Fibroblast of peridontal ligament (primary cell): ENCODE results near the gene THAP12.
"Not testable (repeated sequence)": the region's sequence is repeated elsewhere in the genome, so short reads cannot be mapped to it uniquely, and the experiment has no call there.

Experiments
- DNase-seq: peaks from one replicate; pipeline ENCODE4 v3.0.0-alpha.2; 2010; ENCODE audit errors: extremely low read depth

THAP12 gene

DNA sequence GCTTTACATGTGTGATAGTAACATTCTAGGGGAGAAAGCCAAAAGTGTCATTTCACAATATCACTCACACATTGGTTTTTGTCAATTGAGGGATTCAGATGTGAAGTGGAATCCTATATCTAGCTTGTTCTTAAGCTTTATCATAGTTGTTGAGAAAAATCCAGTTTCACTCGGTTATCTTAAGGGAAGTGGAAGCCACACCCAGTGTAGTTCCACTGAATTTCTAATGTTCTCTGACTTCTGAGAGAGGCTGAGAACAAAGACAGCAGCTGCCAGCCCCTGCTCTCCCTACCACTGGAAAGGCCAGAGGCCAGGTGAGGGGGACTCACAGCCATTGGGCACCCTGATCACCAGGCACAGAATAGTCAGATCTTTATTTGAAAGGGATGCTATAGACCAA, 53.7 kb downstream of the THAP12 start:
- no peak for DNase-seq

DNA sequence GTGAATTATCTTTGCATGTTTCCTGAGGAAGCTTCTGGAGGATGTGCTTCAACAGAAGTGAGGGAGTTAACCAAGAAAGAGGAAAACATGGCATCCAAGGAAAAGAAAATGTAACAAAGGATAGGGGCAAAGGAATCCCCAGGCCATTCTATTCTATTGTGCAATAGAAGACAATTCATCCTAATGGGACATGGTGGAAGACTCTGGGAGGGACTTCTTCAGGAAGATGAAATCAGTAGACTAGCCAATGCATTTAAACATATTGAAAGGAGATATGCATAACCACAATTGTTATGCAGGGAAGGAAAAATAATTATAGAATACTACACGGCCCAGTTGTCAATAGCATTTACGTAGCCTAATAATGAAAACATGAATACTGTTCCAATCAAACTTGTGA, 55.7 kb downstream of the THAP12 start:
- DNase-seq, result no peak

DNA sequence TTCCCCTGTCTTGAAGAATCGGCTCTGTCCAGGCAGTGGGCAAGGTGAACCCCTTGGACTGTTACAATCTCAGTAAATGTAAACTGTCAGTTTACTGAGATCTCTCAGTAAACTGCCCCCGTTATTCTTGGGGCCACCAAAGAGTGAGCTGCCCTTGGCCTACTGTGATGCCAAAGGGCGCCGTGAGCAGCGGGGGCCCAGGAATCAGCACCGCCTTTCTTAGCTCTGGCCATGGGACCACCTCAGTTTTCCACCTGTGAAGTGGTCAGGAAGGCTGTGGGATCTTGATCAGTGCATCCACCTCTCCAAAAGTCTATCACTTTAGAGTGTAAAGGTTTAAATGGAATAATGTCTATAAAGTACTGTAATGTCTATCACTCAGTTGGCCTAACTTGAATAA, 57.1 kb downstream of the THAP12 start:
- DNase-seq, result no peak

DNA sequence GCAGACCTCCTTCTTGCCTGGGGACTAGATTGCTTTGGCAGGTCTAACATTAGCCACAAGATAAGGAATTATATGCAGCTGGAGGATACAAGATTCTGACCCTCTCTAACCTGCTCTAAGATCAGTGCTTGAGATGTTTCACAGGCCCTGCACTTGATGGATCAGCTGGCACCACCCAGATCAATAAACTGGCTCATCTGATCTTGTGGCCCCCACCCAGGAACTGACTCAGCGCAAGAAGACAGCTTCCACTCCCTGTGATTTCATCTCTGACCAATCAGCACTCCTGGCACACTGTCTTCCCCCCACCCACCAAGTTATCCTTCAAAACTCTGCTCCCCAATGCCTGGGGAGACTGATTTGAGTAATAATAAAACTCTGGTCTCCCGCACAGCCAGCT, 57.6 kb downstream of the THAP12 start:
- not testable (repeated sequence) for DNase-seq

DNA sequence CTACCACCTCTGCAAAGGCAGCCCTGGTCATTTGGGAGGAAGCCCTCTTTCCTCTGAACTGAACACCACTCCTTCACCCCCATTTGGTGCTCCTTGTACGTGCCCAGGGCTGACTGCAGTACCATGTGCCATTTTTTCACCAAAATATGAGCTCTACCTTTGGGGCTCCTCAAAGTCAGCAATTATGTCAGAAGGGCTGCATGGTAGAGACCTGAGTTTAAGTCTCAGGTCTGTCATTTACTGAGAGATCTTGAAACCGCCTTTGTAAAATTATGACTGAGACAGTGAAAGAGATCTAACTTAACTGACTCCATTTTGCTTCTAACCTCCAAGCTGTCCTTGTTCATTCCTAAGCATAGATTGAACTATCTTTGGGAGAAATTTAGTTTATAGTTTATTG, 58.0 kb downstream of the THAP12 start:
- DNase-seq, result no peak

DNA sequence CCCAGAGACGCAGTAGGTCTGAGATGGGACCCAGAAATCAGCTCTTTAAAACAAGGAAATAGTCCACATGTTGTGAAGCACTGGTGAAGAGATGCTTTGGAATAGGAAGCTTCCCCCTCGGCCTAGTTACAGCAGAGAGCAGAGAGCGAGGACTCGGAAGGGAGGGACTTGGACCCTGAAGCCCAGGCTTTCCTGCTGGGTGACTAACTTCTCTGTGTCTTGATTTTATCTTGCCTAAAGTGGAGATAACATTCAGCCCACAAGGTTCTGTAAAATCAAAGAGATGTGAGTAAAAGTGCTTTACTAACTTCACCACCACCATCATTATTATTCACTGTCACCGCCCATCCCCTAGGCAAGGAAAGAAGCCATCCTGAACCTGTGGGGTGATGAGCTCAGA, 58.4 kb downstream of the THAP12 start:
- DNase-seq, result no peak

DNA sequence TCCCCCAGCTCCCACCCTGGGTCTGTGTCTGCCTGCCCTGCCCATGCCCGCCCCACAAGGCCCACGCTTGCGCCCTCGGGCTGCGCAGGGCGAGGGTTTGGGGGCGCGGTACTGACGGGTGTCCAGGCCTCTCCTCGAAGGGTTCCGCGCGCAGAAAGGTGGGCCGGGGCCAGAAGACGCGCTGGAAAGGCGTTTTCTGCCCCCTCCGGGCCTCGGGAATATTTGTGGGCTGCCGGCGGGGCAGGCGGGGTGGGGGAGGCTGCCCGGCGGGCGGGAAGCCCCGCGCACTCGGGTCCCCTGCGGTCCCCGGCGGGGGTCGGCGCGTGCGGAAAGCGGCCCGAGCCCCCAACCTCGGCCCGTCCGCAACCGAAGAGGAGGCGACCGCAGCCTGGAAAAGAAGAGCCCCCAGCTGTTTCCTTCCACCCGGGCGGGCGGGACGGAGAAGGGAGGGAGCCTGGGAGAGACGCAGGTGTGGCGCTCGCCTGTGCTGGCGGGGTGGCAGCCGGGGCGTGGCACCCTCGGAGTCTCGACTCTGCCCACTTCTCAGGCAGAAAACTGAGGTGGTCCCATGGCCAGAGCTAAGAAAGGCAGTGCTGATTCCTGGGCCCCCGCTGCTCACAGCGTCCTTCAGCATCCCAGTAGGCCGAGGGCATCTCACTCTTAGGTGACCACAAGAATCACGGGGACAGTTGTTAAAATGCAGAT, 59.0 kb downstream of the THAP12 start:
- DNase-seq, result no peak

DNA sequence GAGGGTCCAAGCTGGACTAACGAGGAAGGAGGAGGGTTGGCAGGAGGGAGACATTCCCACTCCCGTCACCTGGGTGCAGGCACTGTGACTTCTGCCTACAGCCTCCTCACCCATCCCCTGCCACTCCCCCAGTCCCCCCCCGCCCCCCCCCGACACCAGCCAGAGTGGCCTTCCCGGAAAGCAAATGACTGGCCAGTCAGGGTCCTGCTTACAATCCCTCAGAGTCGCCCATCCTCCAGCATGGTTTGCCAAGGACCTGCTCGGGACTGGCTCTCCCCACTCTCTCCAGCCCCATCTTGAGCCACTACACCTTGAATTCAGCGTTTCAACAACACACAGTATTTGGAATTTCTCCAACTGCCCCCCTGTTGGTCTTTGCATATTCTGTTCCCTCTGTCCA, 59.6 kb downstream of the THAP12 start:
- DNase-seq, result no peak

DNA sequence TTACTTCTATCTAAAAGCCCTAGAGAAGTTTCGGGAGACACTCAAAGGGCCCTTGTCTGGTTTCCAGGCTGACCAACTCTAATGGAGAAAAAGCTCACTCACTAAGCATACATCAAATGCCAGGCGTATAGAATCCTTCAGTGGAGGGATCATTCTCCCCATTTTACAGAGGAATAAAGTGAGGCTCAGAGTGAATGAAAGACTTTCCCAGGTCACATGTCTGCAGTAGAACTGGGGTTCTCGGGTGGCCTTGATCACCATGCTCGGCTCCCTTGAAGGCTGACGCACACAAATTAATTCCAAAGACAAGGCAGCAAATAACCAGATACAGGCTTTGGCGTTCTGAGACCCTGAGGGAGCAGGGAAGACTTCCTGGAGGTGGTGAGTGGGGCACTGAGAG, 60.0 kb downstream of the THAP12 start:
- DNase-seq, result no peak

DNA sequence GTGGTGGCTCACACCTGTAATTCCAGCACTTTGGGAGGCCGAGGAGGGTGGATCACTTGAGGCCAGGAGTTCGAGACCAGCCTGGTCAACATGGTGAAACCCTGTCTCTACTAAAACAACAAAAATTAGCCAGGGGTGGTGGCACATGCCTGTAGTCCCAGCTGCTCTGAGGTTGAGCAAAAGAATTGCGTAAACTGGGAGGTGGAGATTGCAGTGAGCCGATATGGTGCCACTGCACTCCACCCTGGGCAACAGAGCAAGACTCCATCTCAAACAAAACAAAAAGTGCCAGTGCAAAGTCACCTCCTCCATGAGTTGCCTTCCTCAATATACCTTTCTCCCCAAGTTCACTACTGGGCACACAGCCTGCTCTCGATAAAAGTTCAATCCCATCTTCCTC, 61.1 kb downstream of the THAP12 start:
- DNase-seq, result not testable (repeated sequence)

DNA sequence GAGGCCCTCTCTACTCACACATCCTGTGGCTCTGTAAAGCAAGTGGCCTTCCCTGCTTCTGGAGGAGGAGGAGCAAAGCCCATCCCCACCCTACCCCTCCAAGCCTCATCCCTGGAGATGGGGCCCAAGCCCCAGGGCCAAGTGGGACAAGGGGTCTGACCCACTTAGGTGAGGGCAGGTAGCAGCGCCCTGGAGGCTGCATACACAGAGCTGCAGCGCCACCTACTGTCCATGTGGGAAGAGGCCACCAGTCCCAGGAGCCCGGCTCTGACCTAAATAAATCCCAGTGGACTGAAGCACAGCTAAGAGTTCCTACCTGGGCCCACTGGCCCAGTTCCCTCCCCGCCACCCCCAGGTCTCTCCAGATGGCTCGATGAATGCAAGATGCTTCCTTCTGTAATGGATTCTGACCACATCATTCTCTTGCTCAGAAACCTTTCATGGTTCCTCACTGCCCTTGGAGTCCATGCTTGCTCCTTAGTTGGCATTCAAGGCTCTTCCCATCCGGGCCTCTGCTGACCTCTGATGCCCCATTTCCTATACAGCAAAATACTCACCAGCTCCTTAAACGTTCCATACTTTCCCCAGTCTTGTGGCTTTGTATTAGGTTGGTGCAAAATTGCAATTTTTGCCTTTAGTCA, 62.1 kb downstream of the THAP12 start:
- peak; percentile 59 for DNase-seq

DNA sequence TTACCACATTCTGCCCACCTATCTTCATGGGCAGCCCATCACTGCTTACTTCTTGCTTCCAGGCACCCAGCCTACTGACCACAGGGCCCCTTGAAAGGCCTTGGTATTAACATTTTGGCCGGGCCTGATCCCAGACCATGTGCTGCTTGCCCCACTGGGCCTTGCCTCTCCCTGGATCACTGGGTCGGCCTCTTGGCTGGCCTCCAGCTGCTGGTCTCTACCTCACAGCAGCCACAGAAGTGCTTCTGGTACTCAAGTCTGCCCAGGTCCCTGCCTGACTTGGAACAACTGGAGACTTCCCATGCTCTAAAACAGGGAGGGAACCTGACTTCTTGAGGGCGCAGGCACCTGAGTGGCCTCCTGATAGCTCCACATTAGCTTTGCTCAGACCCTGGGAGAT, 63.6 kb downstream of the THAP12 start:
- DNase-seq, result no peak

DNA sequence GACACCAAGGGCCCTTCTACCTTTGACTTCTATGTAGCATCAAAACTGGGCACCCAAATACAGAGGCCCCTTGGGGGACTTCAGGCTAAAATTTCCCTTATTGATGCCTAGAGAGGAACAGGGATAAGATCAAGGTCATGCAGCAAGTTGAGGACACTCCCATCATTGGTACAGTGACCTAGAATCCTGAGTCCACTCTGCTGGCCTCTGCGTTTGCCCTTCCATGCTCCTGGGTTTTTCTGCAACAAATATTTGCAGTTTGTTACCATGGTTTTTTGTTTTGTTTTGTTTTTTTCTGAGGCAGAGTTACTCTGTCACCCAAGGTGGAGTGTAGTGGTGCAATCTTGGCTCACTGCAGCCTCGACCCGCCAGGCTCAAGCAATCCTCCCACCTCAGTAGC, 64.2 kb downstream of the THAP12 start:
- DNase-seq, result no peak

DNA sequence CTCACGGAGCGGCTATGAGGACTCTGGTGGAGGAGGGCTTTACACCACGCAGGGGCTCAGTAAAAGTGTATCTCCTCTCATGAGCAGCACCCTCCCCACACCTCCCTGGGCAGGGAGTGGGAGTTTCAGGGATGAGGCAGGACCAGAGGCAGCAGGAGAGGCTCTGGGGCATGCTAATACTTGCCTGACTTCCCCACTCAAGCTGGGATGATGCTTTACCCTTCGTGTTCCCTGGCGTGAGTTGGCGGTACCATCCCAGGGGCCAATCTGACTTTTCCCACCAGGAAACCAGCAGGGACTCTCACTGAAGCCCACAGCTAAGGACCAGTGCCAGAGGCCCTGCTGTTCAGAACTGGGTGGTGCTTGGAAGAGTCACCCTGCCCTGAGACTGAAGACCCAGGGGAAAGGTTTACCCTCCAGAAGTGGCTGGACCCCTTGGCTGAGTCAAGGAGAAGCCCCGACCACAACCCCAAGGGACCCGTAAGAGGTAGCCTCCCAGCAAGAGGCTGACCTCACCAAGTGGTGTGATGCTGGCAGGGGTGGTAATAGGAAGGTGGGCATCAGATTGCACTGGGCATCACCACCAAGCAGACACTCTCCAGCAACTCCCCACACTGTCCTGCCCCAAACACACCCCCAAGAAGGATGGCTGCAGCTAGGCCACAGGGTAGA, 65.6 kb downstream of the THAP12 start:
- DNase-seq, result no peak

DNA sequence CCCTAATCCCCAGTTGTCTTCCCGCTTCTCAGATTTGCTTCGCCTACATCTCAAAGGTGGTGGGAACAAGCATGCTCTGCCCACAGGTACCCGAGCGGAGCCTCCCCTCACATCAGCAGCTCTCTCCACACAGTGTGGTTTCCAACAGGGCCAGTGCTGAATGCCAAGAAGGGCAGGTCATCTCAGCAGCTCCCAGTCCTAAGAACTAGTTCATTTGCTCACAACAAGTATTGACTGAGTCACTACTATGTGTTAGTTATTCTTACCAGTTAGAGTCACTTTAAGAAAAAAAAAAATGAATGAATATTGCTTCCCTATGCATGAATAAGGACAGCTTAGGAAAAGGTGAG, 66.2 kb downstream of the THAP12 start:
- peak; percentile 28 for DNase-seq

DNA sequence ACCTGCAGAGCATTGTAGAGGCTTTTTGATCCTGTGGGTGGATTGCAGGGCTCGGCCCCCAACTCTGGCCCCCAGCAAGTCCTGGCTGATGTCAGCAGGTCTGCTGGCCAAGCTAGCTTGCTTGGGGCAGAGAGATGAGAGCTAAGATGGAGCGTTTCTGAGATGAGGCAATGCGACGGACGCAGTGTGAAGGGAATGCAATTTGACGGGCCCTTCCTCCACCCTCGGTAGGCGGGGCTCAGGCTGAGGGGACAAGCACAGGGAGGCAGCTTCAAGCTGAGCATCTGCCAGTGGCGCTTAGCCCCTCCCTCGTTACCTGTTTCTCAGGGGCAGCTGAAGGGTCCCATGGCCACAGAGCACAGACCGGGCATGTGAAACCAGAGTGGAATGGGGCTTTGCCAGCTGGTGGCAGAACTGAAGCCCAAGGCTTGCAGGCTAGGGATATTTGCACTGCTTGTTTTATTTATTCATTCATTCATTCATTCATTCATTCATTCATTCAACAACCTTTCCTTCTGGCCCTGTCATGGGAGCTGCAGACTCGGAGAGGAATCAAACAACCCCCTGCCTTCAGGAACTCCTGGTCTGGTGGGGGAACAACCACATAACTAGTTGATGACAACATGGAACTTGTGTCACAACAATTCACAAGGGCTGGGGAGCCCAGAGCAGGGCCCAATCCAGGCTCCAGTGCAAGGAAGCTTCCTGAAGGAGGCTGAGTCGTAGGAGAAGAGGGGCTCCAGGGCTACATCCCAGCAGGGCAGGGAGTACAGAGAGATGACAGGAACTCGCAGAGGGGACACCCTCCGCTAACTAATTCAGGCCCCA, 66.8 kb downstream of the THAP12 start:
- no peak for DNase-seq

DNA sequence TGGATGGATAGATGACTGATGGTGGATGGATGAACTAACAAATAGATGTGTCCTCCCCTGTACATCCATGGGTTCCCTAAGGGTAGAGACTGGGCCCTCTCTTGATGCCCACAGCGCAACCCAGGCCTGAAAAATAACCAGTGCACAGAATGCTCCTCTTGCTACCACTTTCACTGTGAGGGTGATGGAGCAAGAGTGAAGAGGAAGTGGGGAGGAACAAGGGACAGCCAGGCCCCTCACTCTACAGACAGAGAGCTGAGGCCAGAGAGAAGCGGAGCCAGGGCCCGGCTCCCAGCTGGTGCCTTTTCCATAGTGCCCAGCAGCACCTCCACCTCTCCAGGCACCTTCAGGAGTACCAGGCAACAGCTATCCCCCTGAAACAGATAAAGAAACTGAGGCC, 67.7 kb downstream of the THAP12 start:
- DNase-seq, result no peak

DNA sequence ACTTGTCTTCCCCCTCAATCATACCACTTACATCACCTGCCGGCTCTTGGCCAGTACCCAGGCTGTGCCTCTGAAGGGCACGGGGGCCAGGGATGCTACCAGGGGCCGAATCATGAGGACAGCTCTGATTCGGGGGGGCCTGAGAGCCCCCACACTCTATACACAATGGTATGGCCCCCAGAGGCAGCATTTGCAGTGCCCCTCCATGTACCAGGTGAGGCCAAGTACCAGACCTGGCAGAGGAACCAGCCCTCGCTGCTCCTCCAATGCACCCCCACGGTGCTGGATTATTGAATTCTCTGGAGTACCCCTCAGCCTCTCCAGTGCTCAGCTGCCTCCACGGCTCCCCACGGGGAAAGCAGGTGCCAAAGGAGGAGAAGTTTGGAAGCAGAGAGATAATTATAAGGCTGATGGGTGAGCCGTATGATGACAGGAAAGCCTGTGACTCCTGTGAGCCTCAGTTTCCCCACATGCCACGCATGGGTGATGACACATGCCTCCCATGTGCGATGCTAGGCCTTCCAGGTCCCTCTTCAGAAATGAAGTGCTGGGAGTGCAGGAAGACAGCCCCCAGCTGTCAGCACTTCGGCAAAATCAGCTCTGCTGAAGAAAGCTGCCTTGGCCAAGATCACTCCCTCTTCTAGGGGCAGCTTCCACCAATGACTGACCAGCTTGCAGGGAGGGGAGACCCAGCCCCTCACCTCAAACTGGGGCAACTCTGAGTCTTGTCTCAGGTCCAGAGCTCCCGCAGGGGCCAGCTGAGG, 69.9 kb downstream of the THAP12 start:
- DNase-seq, result no peak

DNA sequence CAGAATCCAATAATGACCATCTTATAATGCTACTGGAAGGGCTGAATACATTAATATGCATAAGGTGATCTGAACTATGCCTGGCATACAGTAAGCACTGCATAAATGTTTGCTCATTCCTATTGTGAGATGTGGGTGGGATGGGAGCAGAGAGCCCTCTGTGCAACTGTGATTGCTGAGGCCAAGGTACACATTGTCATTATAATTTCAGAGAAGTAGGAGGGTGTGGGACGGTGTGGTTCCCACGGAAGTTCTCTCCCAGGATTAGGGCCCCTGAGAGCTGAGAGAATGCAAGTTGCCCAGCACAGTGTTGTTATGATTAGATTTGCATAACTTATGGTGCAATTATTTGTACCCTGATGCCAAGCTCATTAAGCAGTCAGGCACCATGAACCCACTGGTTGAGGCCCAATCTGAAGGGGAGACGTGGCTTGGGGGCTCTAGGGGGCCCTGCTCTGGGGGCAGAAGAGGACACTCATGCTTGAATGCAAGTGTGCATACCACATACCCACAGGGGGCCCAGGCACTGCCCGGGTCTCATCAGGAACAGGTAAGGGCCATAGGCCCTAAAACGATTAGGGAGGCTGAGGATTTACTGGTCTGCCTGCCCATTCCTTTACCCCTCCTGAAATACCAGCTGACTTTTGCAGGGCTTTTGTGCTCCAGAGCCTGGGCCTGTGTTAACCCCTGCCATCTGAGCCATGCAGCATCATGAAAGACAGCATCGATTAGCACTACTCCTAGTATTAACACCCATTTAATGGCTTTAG, 72.8 kb downstream of the THAP12 start:
- DNase-seq, result no peak

DNA sequence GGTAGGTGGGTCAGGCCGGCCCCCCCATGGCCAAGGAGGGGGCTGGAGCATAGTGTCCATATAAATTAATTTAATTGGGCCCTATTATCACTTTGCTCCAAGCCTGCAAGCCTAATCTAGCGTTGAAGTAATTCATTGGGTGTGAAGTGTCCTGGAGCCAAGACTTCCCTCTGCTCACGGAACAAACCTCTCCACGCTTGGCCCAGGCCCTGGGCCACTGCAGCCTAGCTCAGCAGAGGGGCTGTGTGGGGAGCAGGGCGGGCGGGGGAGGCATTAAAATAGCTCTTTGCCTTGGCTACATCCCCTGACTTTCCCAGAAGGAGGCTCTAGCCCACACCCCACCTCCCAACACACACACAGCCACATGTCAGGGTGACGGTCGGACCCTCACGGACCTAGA, 73.5 kb downstream of the THAP12 start:
- no peak for DNase-seq

DNA sequence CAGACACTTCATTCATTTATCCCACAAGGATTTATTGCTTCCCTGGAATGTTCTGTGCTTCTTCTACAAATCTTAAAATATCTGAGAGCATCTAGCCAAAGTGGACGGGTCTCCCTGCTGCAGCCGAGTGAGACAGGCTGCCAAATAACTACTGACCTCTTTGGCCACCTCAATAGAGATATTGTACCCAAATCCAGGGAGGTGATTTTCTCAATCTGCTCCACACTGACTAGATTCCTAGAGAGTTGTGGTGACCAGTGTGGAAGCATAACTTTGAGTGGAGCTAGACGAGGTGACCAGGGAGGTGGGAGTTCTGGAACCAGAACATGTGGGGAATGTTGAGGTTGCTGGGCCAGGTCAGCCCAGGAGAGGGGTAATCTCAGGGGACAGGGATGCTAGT, 77.5 kb downstream of the THAP12 start:
- no peak for DNase-seq
